ENCODE results near the gene IPO11. TPM values are rescaled to one million over a fixed set of nuclear protein-coding genes. Genes with fewer than 3 reads are reported as not detected.

IPO11 gene
- total and polyA plus RNA-seq, 2 of the 13 experiments (the other 11 are each of a cell fraction or from before 2014, with no cell fraction given): 13.9 to 24.4 TPM

GRCh38 chr5:62376064-62376463 lies 36.5 kb upstream of the IPO11 start:
- Histone ChIP-seq H3K79me2 (ENCODE audit: insufficient read depth, low read length) (no peaks in the 10 kb centered on the region), H3K9ac (ENCODE audit: insufficient read depth, low read depth, low read length) (no peak overlapping the region), H3K4me3 (replicated peaks in 1 of 3; ENCODE audit: insufficient read depth in 1 of 3, low read depth in 2 of 3, low read length in 3 of 3) (no peak overlapping the region), H3K36me3 (replicated peaks in 1 of 2; ENCODE audit: control insufficient read depth in 1 of 2, insufficient read depth in 2 of 2, low read length in 2 of 2) (peaks cover 4 to 25% of the 10 kb centered on the region in 2 experiments; a peak in 4 of 5 replicates), H4K20me1 (ENCODE audit: insufficient read depth, low read length) (no peaks in the 10 kb centered on the region), H3K4me1 (ENCODE audit: insufficient read depth, low read length) (no peaks in the 10 kb centered on the region), H3K4me2 (ENCODE audit: low read depth, low read length) (no peak overlapping the region), H3K9me3 (ENCODE audit: low read length) (no peaks in the 10 kb centered on the region), H3K27me3 (ENCODE audit: control insufficient read depth in 1 of 2, insufficient read depth in 2 of 2, low read length in 2 of 2) (no peaks in the 10 kb centered on the region), H2AFZ (ENCODE audit: low read length) (no peak overlapping the region), H3K27ac (ENCODE audit: extremely low read length, insufficient read depth, low read length) (no peak overlapping the region)
- 97% methylated on average over 3 of the region's 3 CpGs for WGBS (ENCODE audit: low lambda C conversion rate)
- intact Hi-C loops (cut with micrococcal nuclease; ENCODE audit: unreplicated experiment): no loop called here
- in situ Hi-C loops (cut with HindIII; ENCODE audit: extremely low pct_ligation_motif_present, low pct_unique_long_range_greater_than_20kb): no loop called here
- ATAC-seq (no peak), DNase-seq (ENCODE audit: low spot score) (no peak), FAIRE-seq (no peak)
- ChIA-PET CTCF (ENCODE audit: low intra/inter-chr PET ratio, low total read pairs) (no interaction called here), POLR2A (no interaction called here)
- BruUV-seq (replicated peaks): no TSS peak
- peak; percentile 41; the same call in 1 of the 2 replicates for TF ChIP-seq CREB1 (IDR thresholded peaks at IDR 0.05)
- no peak for TF ChIP-seq CREB1 (CRISPR knock-in tag; IDR thresholded peaks at IDR 0.05)
- TF ChIP-seq ZNF546 (CRISPR knock-in tag; conservative IDR thresholded peaks at IDR 0.05): no peak
- TF ChIP-seq ZNF510 (CRISPR knock-in tag; IDR thresholded peaks at IDR 0.05; ENCODE audit: low read depth): no peak
- peak; percentile 76 for TF ChIP-seq NFE2L2 (IDR thresholded peaks at IDR 0.05; ENCODE audit: low read length)
- peak; percentile 29 to 47; a peak in 3 of 4 replicates for TF ChIP-seq MAFK (conservative IDR thresholded peaks at IDR 0.05 in 1 of 2, IDR thresholded peaks at IDR 0.05 in 1 of 2; ENCODE audit: low read length in 2 of 2)
- TF ChIP-seq ATF7 (IDR thresholded peaks at IDR 0.05): peak; percentile 57; the same call in 1 of the 2 replicates
- no peak for TF ChIP-seq ATF7 (CRISPR knock-in tag; IDR thresholded peaks at IDR 0.05)
- TF ChIP-seq ZFYVE20 (CRISPR knock-in tag; IDR thresholded peaks at IDR 0.05; ENCODE audit: borderline replicate concordance, low read depth): no peak
- no peak for TF ChIP-seq HNF4A (CRISPR knock-in tag; IDR thresholded peaks at IDR 0.05)
- no peak for TF ChIP-seq ZNF557 (CRISPR knock-in tag; IDR thresholded peaks at IDR 0.05)
- TF ChIP-seq FUBP1 (CRISPR knock-in tag; IDR thresholded peaks at IDR 0.05; ENCODE audit: borderline replicate concordance): no peak
- TF ChIP-seq, protein P1, sequence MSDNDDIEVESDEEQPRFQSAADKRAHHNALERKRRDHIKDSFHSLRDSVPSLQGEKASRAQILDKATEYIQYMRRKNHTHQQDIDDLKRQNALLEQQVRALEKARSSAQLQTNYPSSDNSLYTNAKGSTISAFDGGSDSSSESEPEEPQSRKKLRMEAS (IDR thresholded peaks at IDR 0.05): no peak
- no peak for TF ChIP-seq MATR3 (CRISPR knock-in tag; IDR thresholded peaks at IDR 0.05)
- no peak for TF ChIP-seq CHD4 (IDR thresholded peaks at IDR 0.05; ENCODE audit: borderline replicate concordance, low read length)

Measured in HepG2 (cell line).